NCI-H1694 (cell line): ENCODE measurements around the gene TEX19.
"Not testable (repeated sequence)": the region's sequence is repeated elsewhere in the genome, so short reads cannot be mapped to it uniquely, and the experiment has no call there.

ENCODE experiments used
- DNase-seq: peaks from one replicate; lab custom pipeline; 2025; lab: John Stamatoyannopoulos, UW

TEX19 gene

DNA sequence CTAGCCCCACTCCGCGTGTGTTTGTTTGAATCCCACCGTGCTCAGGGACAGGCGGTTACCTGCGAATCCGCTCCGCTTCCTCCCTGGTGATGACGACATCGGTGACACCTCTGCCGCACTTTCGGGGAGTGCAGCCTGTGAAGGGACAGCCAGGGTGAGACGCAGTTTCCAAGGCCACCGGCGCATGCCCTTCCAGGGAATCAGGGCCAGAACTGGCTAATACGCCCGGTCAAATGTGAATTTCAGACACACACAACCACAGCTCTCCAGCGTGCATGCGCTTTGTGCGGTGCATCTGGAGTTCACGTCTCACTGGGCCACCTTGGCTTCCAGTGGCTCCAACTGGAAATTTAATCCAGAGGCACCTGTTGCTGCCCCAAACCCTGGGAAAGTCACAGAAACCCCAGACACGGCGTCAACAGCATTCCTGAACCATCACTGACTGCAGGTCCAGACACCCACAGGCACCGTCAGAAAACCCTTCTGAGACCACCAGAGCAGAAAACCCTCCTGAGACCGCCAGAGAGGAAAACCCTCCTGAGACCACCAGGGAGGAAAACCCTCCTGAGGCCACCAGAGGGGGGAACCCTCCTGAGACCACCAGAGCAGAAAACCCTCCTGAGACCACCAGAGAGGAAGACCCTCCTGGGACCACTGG lies 52.5 kb downstream of the TEX19 start:
- DNase-seq, result no peak

DNA sequence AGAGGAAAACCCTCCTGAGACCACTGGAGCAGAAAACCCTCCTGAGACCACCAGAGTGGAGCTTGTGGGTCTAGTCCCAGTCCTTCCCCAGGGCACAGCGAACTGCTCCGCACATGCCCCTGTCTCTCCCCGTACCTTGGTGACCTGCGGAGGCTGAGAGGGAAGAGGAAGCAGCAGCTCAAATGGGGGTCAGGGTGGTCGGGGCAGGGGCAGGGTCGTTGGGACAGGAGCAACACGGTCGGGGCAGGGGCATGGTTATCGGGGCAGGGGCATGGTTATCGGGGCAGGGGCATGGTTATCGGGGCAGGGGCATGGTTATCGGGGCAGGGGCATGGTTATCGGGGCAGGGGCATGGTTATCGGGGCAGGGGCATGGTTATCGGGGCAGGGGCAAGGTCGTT lies 53.0 kb downstream of the TEX19 start:
- not testable (repeated sequence) for DNase-seq

DNA sequence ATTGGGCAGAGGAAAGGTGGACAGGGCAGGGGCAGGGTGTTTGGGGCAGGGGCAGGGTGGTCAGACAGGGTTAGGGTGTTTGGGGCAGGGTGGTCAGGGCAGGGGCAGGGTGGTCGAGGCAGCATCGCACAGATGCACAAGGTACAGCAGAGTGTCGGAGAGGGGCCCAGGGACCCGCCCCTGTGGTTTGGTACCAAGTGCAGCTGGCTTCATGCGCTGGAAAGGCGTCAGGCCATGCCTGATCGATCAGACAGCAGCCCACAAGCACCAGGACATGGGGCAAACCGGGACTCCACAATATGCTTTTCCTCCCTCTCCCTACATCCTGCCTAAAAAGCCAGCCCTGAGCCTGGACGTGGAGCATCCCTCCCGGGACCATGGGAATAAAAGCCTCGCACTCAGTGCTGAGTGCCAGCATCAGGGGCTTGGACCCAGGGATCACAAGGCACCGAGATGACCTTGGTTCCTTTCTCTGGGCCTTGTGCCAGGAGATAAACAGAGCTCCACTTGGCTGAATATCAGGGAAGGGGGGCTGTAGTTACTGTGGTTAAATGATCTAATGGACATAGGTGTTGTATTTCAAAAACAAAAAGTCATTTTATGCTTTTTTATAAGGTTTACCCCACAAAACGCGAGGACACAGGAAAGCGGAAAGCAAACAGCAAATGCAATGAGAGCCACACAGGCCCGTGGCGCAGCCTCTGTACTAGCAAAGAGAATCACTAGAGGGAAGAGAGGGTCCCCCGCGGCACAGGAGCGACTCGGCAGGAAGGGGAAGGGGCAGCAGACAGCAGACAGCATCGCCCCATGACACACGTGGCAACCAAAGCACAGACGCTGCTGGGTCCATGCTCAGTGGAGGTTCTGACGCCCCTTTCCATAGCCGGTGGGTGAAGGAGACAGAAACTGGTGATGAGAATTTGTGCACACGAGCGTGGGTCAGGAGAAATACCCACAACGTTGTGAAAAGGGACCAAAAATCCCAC lies 53.8 kb downstream of the TEX19 start:
- no peak for DNase-seq
